ENCODE measurements around the gene NLRC5.

Gene NLRC5, protein sequence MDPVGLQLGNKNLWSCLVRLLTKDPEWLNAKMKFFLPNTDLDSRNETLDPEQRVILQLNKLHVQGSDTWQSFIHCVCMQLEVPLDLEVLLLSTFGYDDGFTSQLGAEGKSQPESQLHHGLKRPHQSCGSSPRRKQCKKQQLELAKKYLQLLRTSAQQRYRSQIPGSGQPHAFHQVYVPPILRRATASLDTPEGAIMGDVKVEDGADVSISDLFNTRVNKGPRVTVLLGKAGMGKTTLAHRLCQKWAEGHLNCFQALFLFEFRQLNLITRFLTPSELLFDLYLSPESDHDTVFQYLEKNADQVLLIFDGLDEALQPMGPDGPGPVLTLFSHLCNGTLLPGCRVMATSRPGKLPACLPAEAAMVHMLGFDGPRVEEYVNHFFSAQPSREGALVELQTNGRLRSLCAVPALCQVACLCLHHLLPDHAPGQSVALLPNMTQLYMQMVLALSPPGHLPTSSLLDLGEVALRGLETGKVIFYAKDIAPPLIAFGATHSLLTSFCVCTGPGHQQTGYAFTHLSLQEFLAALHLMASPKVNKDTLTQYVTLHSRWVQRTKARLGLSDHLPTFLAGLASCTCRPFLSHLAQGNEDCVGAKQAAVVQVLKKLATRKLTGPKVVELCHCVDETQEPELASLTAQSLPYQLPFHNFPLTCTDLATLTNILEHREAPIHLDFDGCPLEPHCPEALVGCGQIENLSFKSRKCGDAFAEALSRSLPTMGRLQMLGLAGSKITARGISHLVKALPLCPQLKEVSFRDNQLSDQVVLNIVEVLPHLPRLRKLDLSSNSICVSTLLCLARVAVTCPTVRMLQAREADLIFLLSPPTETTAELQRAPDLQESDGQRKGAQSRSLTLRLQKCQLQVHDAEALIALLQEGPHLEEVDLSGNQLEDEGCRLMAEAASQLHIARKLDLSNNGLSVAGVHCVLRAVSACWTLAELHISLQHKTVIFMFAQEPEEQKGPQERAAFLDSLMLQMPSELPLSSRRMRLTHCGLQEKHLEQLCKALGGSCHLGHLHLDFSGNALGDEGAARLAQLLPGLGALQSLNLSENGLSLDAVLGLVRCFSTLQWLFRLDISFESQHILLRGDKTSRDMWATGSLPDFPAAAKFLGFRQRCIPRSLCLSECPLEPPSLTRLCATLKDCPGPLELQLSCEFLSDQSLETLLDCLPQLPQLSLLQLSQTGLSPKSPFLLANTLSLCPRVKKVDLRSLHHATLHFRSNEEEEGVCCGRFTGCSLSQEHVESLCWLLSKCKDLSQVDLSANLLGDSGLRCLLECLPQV (N-terminal part only)

DNA sequence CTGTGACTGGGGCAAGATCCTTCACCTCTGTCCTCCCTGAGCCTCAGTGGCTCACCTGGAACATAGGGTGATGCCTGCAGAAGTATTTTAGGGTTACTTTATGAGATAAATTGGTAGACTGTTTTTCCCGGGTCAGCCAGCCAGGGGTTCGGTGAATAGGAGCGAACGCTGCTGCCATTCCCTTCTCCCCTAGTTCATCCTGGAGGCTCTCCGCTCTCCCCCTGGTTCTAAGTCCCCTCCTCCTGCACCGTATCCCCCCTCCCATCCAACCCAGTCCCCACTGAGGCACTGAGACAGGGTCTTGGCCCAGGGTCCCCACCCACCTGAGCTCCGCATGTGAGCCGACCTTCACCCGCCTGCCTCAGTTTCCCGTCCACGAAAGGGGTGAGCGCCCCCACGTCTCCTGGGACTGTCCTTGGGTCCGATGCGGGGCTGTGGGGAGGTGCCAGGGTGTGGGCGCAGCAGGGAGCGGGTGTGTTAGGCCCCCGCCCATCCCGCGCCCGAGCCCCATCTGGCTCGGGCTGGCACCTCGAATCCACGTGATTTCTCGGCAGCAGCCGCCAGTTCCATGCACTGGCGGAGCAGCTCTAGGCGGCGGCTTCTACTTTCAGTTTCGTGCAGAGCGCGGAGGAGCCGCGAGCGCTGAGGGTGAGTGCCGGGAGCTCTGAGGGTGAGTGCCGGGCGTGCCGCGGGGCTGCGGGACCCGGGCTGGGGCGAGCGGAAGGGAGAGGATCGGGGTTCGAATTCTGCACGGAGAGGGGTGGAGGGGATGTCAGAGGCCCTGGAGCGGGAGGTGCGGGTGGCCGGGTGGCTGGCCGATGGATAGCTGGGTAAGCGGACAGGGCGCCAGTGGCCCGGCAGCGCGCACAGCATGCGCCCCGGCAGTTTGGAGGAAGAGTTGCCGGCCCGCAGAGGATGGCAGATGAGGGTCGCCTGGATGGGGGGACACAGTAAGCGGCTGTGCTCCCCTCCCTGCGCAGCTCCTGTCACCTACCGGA, at the start of gene NLRC5:
TSS of gene NLRC5 (plus strand) at position 610 of the 998 bp plus-strand sequence. CDS start 31,156 bp downstream, outside the sequence.
- H3K4me1 ChIP-seq (ENCODE audit: control insufficient read depth, insufficient read depth, low read length): peaks cover 49% of the 10 kb centered on the region
- no peaks in the 10 kb centered on the region for H3K27me3 ChIP-seq (replicated peaks; ENCODE audit: control insufficient read depth, insufficient read depth, low read length)
- H3K36me3 ChIP-seq (ENCODE audit: control insufficient read depth, insufficient read depth, low read length, severe bottlenecking): no peaks in the 10 kb centered on the region
- peak; percentile 95 for DNase-seq (ENCODE audit: low read depth)
- H3K9me3 ChIP-seq (ENCODE audit: control insufficient read depth, low read length): no peaks in the 10 kb centered on the region
- peak within 1 kb of the TSS; percentile 89 for H3K9ac ChIP-seq (ENCODE audit: low read length)
- H3K4me3 ChIP-seq (ENCODE audit: low read length): peak within 1 kb of the TSS; percentile 89

DNA sequence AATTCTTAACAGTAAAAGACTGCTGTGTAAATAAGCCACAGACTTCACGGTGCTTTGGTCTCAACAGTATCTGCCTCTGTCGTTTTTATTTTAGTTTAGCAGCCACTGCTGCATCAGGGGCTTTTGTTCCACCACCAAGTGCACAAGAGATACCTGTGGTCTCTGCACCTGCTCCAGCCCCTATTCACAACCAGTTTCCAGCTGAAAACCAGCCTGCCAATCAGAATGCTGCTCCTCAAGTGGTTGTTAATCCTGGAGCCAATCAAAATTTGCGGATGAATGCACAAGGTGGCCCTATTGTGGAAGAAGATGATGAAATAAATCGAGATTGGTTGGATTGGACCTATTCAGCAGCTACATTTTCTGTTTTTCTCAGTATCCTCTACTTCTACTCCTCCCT, 49.6 kb upstream of the NLRC5 start:
- no peak overlapping the region for H3K4me3 ChIP-seq (ENCODE audit: low read length)
- no peak overlapping the region for H3K9ac ChIP-seq (ENCODE audit: low read length)
- DNase-seq (ENCODE audit: low read depth): no peak
- no peaks in the 10 kb centered on the region for H3K9me3 ChIP-seq (ENCODE audit: control insufficient read depth, low read length)
- H3K27me3 ChIP-seq (replicated peaks; ENCODE audit: control insufficient read depth, insufficient read depth, low read length): no peaks in the 10 kb centered on the region
- peaks cover 20% of the 10 kb centered on the region for H3K4me1 ChIP-seq (ENCODE audit: control insufficient read depth, insufficient read depth, low read length)
- peaks cover 99% of the 10 kb centered on the region for H3K36me3 ChIP-seq (ENCODE audit: control insufficient read depth, insufficient read depth, low read length, severe bottlenecking)

DNA sequence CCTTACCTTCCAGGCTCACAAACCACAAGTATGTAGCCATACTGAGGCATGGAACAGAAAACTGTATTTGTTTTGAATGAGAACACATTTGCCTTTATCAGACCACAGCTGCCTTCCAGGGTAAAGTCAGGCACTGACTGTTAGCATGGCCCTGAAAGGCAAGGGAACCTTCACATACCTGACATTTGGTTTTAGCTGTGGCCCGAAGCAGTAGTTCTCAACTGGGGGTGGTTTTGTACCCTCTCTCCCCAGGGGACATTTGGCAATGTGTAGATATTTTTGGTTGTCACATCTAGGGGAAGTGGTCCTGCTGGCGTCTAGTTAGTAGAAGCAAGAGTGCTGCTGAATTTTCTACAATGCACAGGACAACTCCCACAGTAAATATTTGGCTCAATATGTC, 48.3 kb upstream of the NLRC5 start:
- Histone ChIP-seq H3K9me3 (ENCODE audit: control insufficient read depth, low read length) (no peaks in the 10 kb centered on the region), H3K9ac (ENCODE audit: low read length) (no peak overlapping the region), H3K27me3 (replicated peaks; ENCODE audit: control insufficient read depth, insufficient read depth, low read length) (no peaks in the 10 kb centered on the region), H3K4me1 (ENCODE audit: control insufficient read depth, insufficient read depth, low read length) (peaks cover 14% of the 10 kb centered on the region), H3K36me3 (ENCODE audit: control insufficient read depth, insufficient read depth, low read length, severe bottlenecking) (peaks cover 95% of the 10 kb centered on the region), H3K4me3 (ENCODE audit: low read length) (no peak overlapping the region)
- no peak for DNase-seq (ENCODE audit: low read depth)

DNA sequence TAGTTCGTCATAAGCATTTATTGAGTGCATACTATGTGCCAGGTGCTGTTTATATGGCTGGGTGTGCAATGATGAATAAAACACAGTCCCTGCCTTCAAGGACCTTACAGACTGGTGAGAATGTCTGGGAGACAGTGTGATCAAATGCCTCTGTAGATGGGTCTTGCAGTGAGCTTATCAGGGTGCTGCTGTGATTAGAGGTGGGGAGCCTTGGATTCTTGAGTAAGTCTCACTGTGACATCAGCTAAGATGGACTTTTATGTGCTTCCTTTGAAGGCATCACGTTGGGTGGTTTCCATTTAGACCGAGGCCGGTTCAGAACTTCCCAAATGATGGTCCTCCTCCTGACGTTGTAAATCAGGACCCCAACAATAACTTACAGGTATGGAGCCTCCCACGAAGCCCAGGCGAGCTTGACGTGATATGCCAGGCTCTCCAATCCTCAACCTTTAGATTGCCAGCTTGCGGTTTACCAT, 47.5 kb upstream of the NLRC5 start:
- Histone ChIP-seq H3K4me3 (ENCODE audit: low read length) (no peak overlapping the region), H3K36me3 (ENCODE audit: control insufficient read depth, insufficient read depth, low read length, severe bottlenecking) (peaks cover 91% of the 10 kb centered on the region), H3K4me1 (ENCODE audit: control insufficient read depth, insufficient read depth, low read length) (peaks cover 8% of the 10 kb centered on the region), H3K9ac (ENCODE audit: low read length) (no peak overlapping the region), H3K27me3 (replicated peaks; ENCODE audit: control insufficient read depth, insufficient read depth, low read length) (no peaks in the 10 kb centered on the region), H3K9me3 (ENCODE audit: control insufficient read depth, low read length) (no peaks in the 10 kb centered on the region)
- DNase-seq (ENCODE audit: low read depth): no peak

DNA sequence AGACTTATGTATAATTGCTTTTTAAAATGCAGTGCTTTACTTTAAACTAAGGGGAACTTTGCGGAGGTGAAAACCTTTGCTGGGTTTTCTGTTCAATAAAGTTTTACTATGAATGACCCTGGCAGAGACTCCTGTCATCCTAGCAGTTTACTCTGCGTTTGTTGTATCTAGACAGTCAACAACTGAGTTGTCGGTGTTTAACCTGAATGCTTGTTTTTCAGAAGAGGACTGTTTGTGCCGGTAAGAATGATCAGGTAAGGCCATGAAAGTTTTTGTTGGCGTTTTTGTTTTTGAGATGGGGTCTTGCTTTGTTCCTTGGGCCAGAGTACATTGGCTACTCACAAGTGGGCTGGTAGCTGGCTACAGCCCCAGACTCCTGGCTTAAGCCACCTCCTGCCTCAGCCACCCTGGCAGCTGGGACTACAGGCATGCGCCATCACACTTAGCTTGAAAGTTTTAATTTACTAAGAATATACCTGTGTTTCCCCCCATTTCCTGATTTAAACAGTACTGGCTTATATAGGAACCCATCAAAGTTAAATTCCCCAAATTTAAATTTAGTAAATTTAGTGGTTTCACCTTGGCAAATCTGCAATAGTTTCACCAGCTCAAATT, 45.5 kb upstream of the NLRC5 start:
- no peak overlapping the region for H3K9ac ChIP-seq (ENCODE audit: low read length)
- H3K4me3 ChIP-seq (ENCODE audit: low read length): no peak overlapping the region
- peaks cover 15% of the 10 kb centered on the region for H3K4me1 ChIP-seq (ENCODE audit: control insufficient read depth, insufficient read depth, low read length)
- no peak for DNase-seq (ENCODE audit: low read depth)
- peaks cover 71% of the 10 kb centered on the region for H3K36me3 ChIP-seq (ENCODE audit: control insufficient read depth, insufficient read depth, low read length, severe bottlenecking)
- H3K27me3 ChIP-seq (replicated peaks; ENCODE audit: control insufficient read depth, insufficient read depth, low read length): no peaks in the 10 kb centered on the region
- H3K9me3 ChIP-seq (ENCODE audit: control insufficient read depth, low read length): no peaks in the 10 kb centered on the region

DNA sequence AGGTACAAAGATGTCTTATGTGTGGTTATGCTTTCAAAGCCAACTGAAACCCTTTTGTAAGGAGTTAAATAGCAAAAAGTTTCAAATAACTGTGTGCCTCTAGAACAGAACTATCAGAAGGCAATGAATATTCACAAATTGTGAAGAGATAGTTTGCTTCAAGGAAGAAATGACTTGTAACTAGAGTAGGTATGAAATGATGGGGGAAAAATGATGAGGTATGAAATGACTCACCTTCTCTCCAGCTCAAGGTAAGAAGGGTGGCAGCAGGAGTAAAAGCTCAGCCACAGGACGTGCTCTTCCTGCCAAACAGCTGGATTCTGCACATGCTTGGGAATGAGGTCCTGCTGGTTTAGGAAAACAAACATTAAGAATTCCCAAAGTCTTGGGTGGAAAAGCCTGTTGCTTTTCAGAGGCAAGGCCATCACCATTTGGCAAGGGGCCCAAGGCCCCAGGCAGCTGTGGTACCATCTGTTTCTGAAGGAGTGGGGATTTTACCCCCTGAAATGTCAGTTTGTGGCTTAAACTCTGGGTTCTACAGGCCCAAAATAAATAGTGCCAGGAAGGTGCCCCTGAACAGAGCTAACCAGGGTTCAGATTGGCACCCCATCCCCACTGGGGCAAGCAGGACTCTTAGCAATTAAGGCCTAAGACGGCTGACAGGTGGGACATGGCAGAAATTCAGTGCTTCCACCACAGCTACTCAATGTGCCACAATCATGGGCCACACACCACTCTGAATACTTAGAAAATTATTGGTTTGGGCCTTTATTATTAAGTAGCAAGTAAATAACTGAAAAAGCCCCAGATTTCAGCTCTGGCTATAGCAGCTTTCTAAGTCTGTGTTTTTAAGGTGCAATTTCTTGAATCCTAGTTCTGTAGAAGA, 44.2 kb upstream of the NLRC5 start:
- no peak for DNase-seq (ENCODE audit: low read depth)
- Histone ChIP-seq H3K9me3 (ENCODE audit: control insufficient read depth, low read length) (no peaks in the 10 kb centered on the region), H3K4me1 (ENCODE audit: control insufficient read depth, insufficient read depth, low read length) (peaks cover 15% of the 10 kb centered on the region), H3K27me3 (replicated peaks; ENCODE audit: control insufficient read depth, insufficient read depth, low read length) (no peaks in the 10 kb centered on the region), H3K36me3 (ENCODE audit: control insufficient read depth, insufficient read depth, low read length, severe bottlenecking) (peaks cover 58% of the 10 kb centered on the region), H3K9ac (ENCODE audit: low read length) (no peak overlapping the region), H3K4me3 (ENCODE audit: low read length) (no peak overlapping the region)

DNA sequence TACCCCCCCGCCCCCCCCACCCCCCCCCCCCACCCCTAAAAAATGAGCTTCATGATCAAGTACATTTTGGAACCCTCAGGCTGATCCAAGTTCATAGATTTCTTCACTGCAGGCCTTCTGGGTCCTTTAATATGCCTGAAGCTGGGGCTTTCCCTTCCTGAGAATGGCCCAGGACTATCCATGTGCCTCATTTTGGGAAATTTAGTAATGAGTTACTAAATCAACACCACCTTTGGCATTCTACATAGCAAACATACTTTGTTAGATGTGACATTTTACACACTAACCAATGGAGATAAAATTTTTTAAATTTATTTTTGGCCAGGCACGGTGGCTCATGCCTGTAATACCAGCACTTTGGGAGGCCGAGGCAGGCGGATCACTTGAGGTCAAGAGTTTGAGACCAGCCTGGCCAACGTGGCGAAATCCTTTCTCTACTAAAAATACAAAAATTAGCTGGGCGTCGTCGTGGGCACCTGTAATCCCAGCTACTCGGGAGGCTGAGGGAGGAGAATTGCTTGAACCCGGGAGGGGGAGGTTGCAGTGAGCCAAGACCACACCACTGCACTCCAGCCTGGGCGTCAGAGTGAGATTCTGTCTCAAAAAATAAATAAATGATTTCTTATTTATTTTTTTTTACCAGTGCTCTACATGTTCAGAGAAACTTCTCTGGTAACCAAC, 43.4 kb upstream of the NLRC5 start:
- Histone ChIP-seq H3K9me3 (ENCODE audit: control insufficient read depth, low read length) (no peaks in the 10 kb centered on the region), H3K4me1 (ENCODE audit: control insufficient read depth, insufficient read depth, low read length) (peaks cover 15% of the 10 kb centered on the region), H3K4me3 (ENCODE audit: low read length) (no peak overlapping the region), H3K36me3 (ENCODE audit: control insufficient read depth, insufficient read depth, low read length, severe bottlenecking) (peaks cover 50% of the 10 kb centered on the region), H3K9ac (ENCODE audit: low read length) (no peak overlapping the region), H3K27me3 (replicated peaks; ENCODE audit: control insufficient read depth, insufficient read depth, low read length) (no peaks in the 10 kb centered on the region)
- no peak for DNase-seq (ENCODE audit: low read depth)

DNA sequence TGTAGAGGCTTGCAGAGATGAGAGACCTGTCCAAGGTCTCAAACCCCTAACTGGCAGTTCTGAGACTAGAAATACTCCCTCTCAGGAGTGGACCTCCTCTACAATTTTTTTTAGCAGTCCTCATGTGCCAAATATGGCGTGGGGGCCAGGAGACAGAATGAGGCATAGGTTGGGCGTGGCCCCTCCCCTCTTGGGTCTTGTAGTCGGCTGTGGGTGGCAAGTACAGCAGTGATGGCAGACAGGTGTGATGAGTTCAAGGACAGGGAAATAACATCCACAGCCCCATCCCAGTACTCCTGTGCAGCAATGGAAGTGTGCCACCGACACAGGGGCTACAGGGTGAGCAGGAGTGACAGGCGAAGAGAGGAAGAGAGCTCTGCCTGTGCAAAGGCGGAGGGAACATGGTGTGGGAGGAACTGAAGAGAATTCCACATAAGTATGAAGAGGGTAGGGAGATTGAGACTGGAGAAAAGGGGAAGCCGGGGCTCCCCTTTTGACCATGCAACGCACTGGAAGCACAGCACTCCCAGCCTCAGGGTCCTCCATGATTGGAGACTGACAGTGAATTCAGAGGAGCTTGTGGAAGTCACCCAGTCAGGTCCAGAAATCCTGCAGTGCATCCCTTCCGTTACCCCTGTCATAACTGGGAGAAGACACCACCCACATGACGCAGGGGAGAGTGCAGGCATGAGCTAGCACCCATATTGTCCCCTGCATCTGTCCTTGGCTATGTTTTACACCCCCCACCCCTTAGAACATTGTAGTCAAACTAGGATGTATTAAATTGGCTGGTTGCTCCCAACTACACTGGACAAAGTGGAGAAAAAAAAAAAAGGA, 42.4 kb upstream of the NLRC5 start:
- Histone ChIP-seq H3K27me3 (replicated peaks; ENCODE audit: control insufficient read depth, insufficient read depth, low read length) (no peaks in the 10 kb centered on the region), H3K9me3 (ENCODE audit: control insufficient read depth, low read length) (no peaks in the 10 kb centered on the region), H3K9ac (ENCODE audit: low read length) (no peak overlapping the region), H3K4me3 (ENCODE audit: low read length) (no peak overlapping the region), H3K36me3 (ENCODE audit: control insufficient read depth, insufficient read depth, low read length, severe bottlenecking) (peaks cover 40% of the 10 kb centered on the region), H3K4me1 (ENCODE audit: control insufficient read depth, insufficient read depth, low read length) (peaks cover 15% of the 10 kb centered on the region)
- DNase-seq (ENCODE audit: low read depth): no peak
